Endodermal cell (in vitro differentiated cells): ENCODE data around the gene PLSCR2. TPM values are rescaled to one million over a fixed set of nuclear protein-coding genes. Genes with fewer than 3 reads are reported as not detected.

Source experiments
- DNase-seq: peaks from one replicate; pipeline ENCODE4 v3.0.0-alpha.2; 2017
- H3K27ac ChIP-seq: 2 replicates; pipeline ENCODE4 v1.5.1; 2013; ENCODE audit warnings: mild to moderate bottlenecking, low read depth, low read length, moderate library complexity
- H3K27me3 ChIP-seq: 2 replicates; pipeline ENCODE4 v1.6.1; 2013; ENCODE audit warnings: mild to moderate bottlenecking, low read length, moderate library complexity; ENCODE audit not compliant: insufficient read depth, control insufficient read depth, poor library complexity, severe bottlenecking
- H3K36me3 ChIP-seq: 2 replicates; pipeline ENCODE4 v1.7.0; 2013; ENCODE audit warnings: mild to moderate bottlenecking, low read length, moderate library complexity; ENCODE audit not compliant: control insufficient read depth, insufficient read depth
- H3K4me1 ChIP-seq: one replicate; pipeline ENCODE4 v1.7.0; 2013; ENCODE audit warnings: low read length; ENCODE audit not compliant: control insufficient read depth, insufficient read depth
- H3K4me3 ChIP-seq: 2 replicates; pipeline ENCODE4 v1.5.1; 2013; ENCODE audit warnings: mild to moderate bottlenecking, low read length, moderate library complexity
- H3K9ac ChIP-seq: 2 replicates; pipeline ENCODE4 v1.6.1; 2013; ENCODE audit warnings: mild to moderate bottlenecking, low read length, moderate library complexity; ENCODE audit not compliant: poor library complexity, severe bottlenecking; ENCODE audit errors: extremely low read depth
- H3K9me3 ChIP-seq: 2 replicates; pipeline ENCODE4 v1.6.1; 2013; ENCODE audit warnings: mild to moderate bottlenecking, low read length, moderate library complexity; ENCODE audit not compliant: control insufficient read depth
- H3K27ac Mint-ChIP-seq: 2 replicates; pipeline ENCODE4 v1.8.0; 2020; ENCODE audit warnings: mixed read lengths
- H3K27me3 Mint-ChIP-seq: 2 replicates; pipeline ENCODE4 v1.8.0; 2021; ENCODE audit warnings: mild to moderate bottlenecking, mixed read lengths; ENCODE audit not compliant: insufficient read depth
- H3K36me3 Mint-ChIP-seq: 2 replicates; pipeline ENCODE4 v1.8.0; 2020; ENCODE audit warnings: low read depth, mixed read lengths
- H3K4me1 Mint-ChIP-seq: 2 replicates; pipeline ENCODE4 v1.8.0; 2020; ENCODE audit warnings: mixed read lengths
- H3K4me3 Mint-ChIP-seq: 2 replicates; pipeline ENCODE4 v1.8.0; 2020; ENCODE audit warnings: mild to moderate bottlenecking, moderate library complexity, mixed read lengths
- H3K9me3 Mint-ChIP-seq: 2 replicates; pipeline ENCODE4 v1.8.0; 2020; ENCODE audit warnings: mild to moderate bottlenecking, mixed read lengths
- CTCF ChIP-seq: fragments of 200-600 bp; sonication (generic); conservative IDR thresholded peaks from 2 replicates; pipeline ENCODE4 v1.5.0; 2021; ENCODE audit warnings: antibody characterized with exemption, mild to moderate bottlenecking
- total RNA-seq, 2 donors: library from RNA; stranded (reverse); fragmentation: NEBNext Ultra II Directional in 1 of 2; extraction: Animal tissue kit (Norgen Biotek cat#: 25700) in 1 of 2; gene quantifications; 2 replicates in 1 of 2; 3 replicates in 1 of 2; pipeline ENCODE4 v1.2.1, GENCODE V29; 2021

Gene PLSCR2
- total RNA-seq, 2 donors from 2014 or later, result 3.0 to 17.7 TPM

- no peaks in the 10 kb centered on the region for H3K27me3 Mint-ChIP-seq
- no peak overlapping the region for H3K27ac Mint-ChIP-seq
- H3K9me3 Mint-ChIP-seq, result peaks cover 15% of the 10 kb centered on the region
Measured at GRCh38 chr3:146384786-146385185, 84.6 kb downstream of the PLSCR2 start.

More at GRCh38 chr3:146384786-146385185, 84.6 kb downstream of the PLSCR2 start:
- Mint-ChIP-seq H3K36me3 (peaks cover 13% of the 10 kb centered on the region), H3K4me1 (peaks cover 14% of the 10 kb centered on the region), H3K4me3 (no peak overlapping the region)
- no peak overlapping the region for H3K9ac ChIP-seq
- H3K27ac ChIP-seq, result no peak overlapping the region
- H3K4me3 ChIP-seq, result no peak overlapping the region
- H3K9me3 ChIP-seq, result peaks cover 21% of the 10 kb centered on the region
- TF ChIP-seq CTCF, result no peak
- no peaks in the 10 kb centered on the region for H3K36me3 ChIP-seq
- DNase-seq, result no peak
- H3K4me1 ChIP-seq, result peaks cover 5% of the 10 kb centered on the region
- no peaks in the 10 kb centered on the region for H3K27me3 ChIP-seq

Other genes starting within 250 kb of the PLSCR2 start
- gene PLSCR4, start 218.5 kb downstream of the PLSCR2 start, total RNA-seq, result 10 to 100 TPM in 1 of 2 donors, 1 to 10 TPM in 1; 9.3 to 12.3 TPM
- gene PLSCR1, start 75.0 kb upstream of the PLSCR2 start, total RNA-seq, result 100 to 1,000 TPM; 189 to 250 TPM
- gene PLSCR5, start 135.8 kb upstream of the PLSCR2 start, total RNA-seq, result not detected